HG02884 (cell line): ENCODE results near the gene FAM25G.
"Not testable (repeated sequence)": the region's sequence is repeated elsewhere in the genome, so short reads cannot be mapped to it uniquely, and the experiment has no call there.

Source experiments
- ATAC-seq: cut with Tn5 transposase; IDR thresholded peaks from one replicate; pipeline ENCODE4 v1.9.1; 2021; ENCODE audit warnings: mild to moderate bottlenecking, moderate library complexity; ENCODE audit not compliant: unreplicated experiment

The FAM25G gene

GRCh38 chr10:47491600-47491999 is at the start of gene FAM25G:
Gene FAM25G, minus strand, starts transcription at chr10:47491700. Its CDS starts 26 bp downstream, at chr10:47491674.
- not testable (repeated sequence) for ATAC-seq

GRCh38 chr10:47536430-47536829 is 44.9 kb upstream of the FAM25G start:
- not testable (repeated sequence) for ATAC-seq

- ATAC-seq, result not testable (repeated sequence)
These were observed 32.0 kb upstream of the FAM25G start, which contains the start of gene AGAP9 for GRCh38 chr10:47523475-47523874. Gene AGAP9, minus strand, starts transcription at chr10:47523638. Its CDS starts 112 bp downstream, at chr10:47523526.

- not testable (repeated sequence) for ATAC-seq
These were observed 10.8 kb upstream of the FAM25G start for GRCh38 chr10:47502313-47502712.

GRCh38 chr10:47494226-47494625 is 2.7 kb upstream of the FAM25G start:
- not testable (repeated sequence) for ATAC-seq

- ATAC-seq, result not testable (repeated sequence)
These were observed 1.9 kb downstream of the FAM25G start for GRCh38 chr10:47489630-47490029.

GRCh38 chr10:47485943-47486342 is 5.6 kb downstream of the FAM25G start:
- not testable (repeated sequence) for ATAC-seq

- not testable (repeated sequence) for ATAC-seq
These were observed 6.7 kb downstream of the FAM25G start for GRCh38 chr10:47484786-47485185.

GRCh38 chr10:47483923-47484322 is 7.6 kb downstream of the FAM25G start, which contains the start of gene ANXA8:
Gene ANXA8, minus strand, starts transcription at chr10:47484115. Its CDS starts 182 bp downstream, at chr10:47483933.
- ATAC-seq, result not testable (repeated sequence)

- not testable (repeated sequence) for ATAC-seq
These were observed 9.1 kb downstream of the FAM25G start for GRCh38 chr10:47482367-47482766.

GRCh38 chr10:47481768-47482181 is 9.7 kb downstream of the FAM25G start:
- ATAC-seq, result not testable (repeated sequence)

- not testable (repeated sequence) for ATAC-seq
These were observed 10.2 kb downstream of the FAM25G start for GRCh38 chr10:47481182-47481766.

GRCh38 chr10:47480133-47480532 is 11.4 kb downstream of the FAM25G start:
- ATAC-seq, result not testable (repeated sequence)

GRCh38 chr10:47478114-47478513 is 13.4 kb downstream of the FAM25G start:
- ATAC-seq, result not testable (repeated sequence)

- ATAC-seq, result not testable (repeated sequence)
These were observed 14.4 kb downstream of the FAM25G start for GRCh38 chr10:47477078-47477477.

GRCh38 chr10:47475101-47475500 is 16.4 kb downstream of the FAM25G start:
- not testable (repeated sequence) for ATAC-seq

GRCh38 chr10:47473516-47473915 is 18.0 kb downstream of the FAM25G start:
- not testable (repeated sequence) for ATAC-seq

- ATAC-seq, result peak; percentile 79
These were observed 18.9 kb downstream of the FAM25G start for GRCh38 chr10:47472647-47473046.

GRCh38 chr10:47472072-47472471 is 19.4 kb downstream of the FAM25G start:
- not testable (repeated sequence) for ATAC-seq

GRCh38 chr10:47468731-47469528 is 22.6 kb downstream of the FAM25G start:
- ATAC-seq, result not testable (repeated sequence)

GRCh38 chr10:47467957-47468356 is 23.5 kb downstream of the FAM25G start:
- ATAC-seq, result not testable (repeated sequence)

- ATAC-seq, result not testable (repeated sequence)
These were observed 24.0 kb downstream of the FAM25G start for GRCh38 chr10:47467458-47467857.
